AG09319 (cell line): ENCODE results near the gene C20orf141.
"Not testable (repeated sequence)": the region's sequence is repeated elsewhere in the genome, so short reads cannot be mapped to it uniquely, and the experiment has no call there.

Source experiments
- DNase-seq: peaks from one replicate; pipeline ENCODE4 v3.0.0-alpha.2; 2010; ENCODE audit warnings: low read depth; ENCODE audit errors: extremely low read depth
- CTCF ChIP-seq: IDR thresholded peaks from 2 replicates; pipeline ENCODE4 v1.5.1; 2011; ENCODE audit warnings: low read depth, mild to moderate bottlenecking, inconsistent platforms, low read length, moderate library complexity

Gene C20orf141

GRCh38 chr20:2825761-2826160 is 11.0 kb downstream of the C20orf141 start:
- DNase-seq = no peak

GRCh38 chr20:2826655-2827054 is 11.9 kb downstream of the C20orf141 start:
- DNase-seq = no peak
- no peak for TF ChIP-seq CTCF

More at GRCh38 chr20:2825761-2826160, 11.0 kb downstream of the C20orf141 start:
- no peak for TF ChIP-seq CTCF

DNA sequence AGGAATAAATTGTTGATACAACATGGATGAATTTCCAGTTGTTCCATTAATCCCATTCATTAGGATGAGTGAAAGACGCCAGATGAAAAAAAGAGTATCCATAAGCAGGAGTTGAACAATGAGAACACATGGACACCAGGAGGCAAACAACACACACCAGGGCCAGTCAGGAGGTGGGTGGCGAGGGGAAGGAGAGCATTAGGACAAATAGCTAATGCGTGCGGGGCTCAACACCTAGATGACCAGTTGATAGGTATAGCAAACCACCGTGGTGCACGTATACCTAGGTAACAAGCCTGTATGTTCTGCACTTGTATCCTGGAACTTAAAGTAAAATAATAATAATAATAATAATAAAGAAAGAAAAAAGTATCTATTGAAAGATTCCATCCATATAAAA is 14.6 kb downstream of the C20orf141 start:
- no peak for DNase-seq
- TF ChIP-seq CTCF = no peak

GRCh38 chr20:2831206-2831605 is 16.4 kb downstream of the C20orf141 start:
- DNase-seq = not testable (repeated sequence)

DNA sequence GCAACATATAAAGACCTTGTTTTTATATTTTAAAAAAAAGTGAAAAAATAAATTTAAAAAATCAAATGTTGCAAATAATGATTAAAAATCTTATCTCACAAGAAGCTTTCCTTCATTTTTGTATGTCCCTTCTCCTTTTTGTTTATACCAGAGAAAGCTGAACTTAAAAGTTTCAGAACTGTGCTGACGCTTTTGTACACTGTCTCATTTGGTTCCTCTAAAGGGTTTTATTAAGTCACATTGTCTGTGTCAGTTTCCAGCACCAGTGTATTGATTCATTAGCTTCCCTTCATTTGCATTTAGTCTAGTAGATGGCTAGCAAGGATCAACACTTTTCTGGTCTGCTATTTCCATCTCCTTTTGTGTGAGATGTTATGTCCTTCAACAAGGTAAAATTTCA is 19.0 kb downstream of the C20orf141 start:
- TF ChIP-seq CTCF = no peak
- no peak for DNase-seq

- DNase-seq = no peak
- TF ChIP-seq CTCF = no peak
Measured at GRCh38 chr20:2834401-2835110, 19.8 kb downstream of the C20orf141 start.

- DNase-seq = no peak
- TF ChIP-seq CTCF = no peak
Measured at GRCh38 chr20:2835331-2835796, 20.6 kb downstream of the C20orf141 start.

DNA sequence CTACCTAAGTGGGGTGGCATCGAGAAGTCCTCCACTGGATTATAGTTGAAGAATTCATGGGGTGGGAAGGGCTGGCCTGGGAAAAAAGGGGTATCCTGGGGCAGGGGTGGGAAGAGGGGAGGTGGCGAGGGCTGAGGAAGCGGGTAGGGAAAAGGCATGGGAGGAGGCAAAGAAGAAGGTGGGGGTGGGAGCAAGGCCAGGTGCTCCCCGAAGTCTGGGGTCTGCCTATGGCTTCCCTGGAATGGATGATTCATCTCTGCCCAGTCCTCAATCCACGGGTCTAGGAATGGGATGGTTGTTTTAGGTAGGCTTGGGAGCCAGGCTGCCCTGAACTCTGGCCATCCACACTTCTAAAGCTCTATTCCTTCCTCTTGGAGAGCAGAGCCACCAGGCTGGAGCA is 21.2 kb downstream of the C20orf141 start:
- no peak for DNase-seq
- no peak for TF ChIP-seq CTCF
